Caco-2 (cell line): Measurements from ENCODE around the gene UBXN10. TPM values are rescaled to one million over a fixed set of nuclear protein-coding genes. Genes with fewer than 3 reads are reported as not detected.

Source experiments
- BruUV-seq: library from RNA; stranded (reverse); fragments of 400-500 nt; replicated peaks from 2 replicates; lab custom pipeline; 2021; lab: Mats Ljungman, UMichigan
- CTCF ChIA-PET: fragments of 300-600 bp; sonication (Branson Sonifier 250); formaldehyde crosslinking; loops from one replicate; lab custom pipeline; 2022; ENCODE audit warnings: antibody characterized with exemption; lab: Charles Lee
- POLR2A ChIA-PET: fragments of 300-600 bp; sonication (Branson Sonifier 250); formaldehyde crosslinking; loops from one replicate; lab custom pipeline; 2022; ENCODE audit warnings: antibody characterized with exemption; lab: Charles Lee
- DNase-seq, 2 experiments: peaks; one replicate each; pipeline versions ENCODE4 v3.0.0 to v3.0.0-alpha.2; 2020 to 2022
- H3K27me3 ChIP-seq: replicated peaks from 2 replicates; pipeline ENCODE4 v1.6.0; 2011; ENCODE audit warnings: low read length; ENCODE audit not compliant: control insufficient read depth, insufficient read depth
- H3K36me3 ChIP-seq: 2 replicates; pipeline ENCODE4 v1.5.1; 2011; ENCODE audit warnings: low read length; ENCODE audit not compliant: control insufficient read depth, insufficient read depth
- H3K4me1 ChIP-seq: fragments of 250-450 bp; sonication (Bioruptor Pico); 2 replicates; pipeline ENCODE4 v1.5.1; 2020; ENCODE audit warnings: mild to moderate bottlenecking
- H3K4me3 ChIP-seq: 2 replicates; pipeline ENCODE4 v1.5.1; 2011; ENCODE audit warnings: low read depth, mild to moderate bottlenecking, control low read depth, low read length
- H3K9me3 ChIP-seq: fragments of 250-450 bp; sonication (Bioruptor Pico); 2 replicates; pipeline ENCODE4 v1.5.1; 2020; ENCODE audit warnings: mild to moderate bottlenecking, moderate library complexity
- H3K27ac Mint-ChIP-seq: one replicate; pipeline ENCODE4 v1.8.0; 2022; ENCODE audit warnings: mixed read lengths; ENCODE audit not compliant: unreplicated experiment
- H3K27me3 Mint-ChIP-seq: one replicate; pipeline ENCODE4 v1.8.0; 2022; ENCODE audit warnings: mixed read lengths; ENCODE audit not compliant: insufficient read depth, unreplicated experiment
- H3K36me3 Mint-ChIP-seq: one replicate; pipeline ENCODE4 v1.8.0; 2022; ENCODE audit warnings: mild to moderate bottlenecking, mixed read lengths; ENCODE audit not compliant: insufficient read depth, unreplicated experiment
- H3K4me1 Mint-ChIP-seq: one replicate; pipeline ENCODE4 v1.8.0; 2022; ENCODE audit warnings: low read depth, mixed read lengths; ENCODE audit not compliant: unreplicated experiment
- H3K4me3 Mint-ChIP-seq: one replicate; pipeline ENCODE4 v1.8.0; 2022; ENCODE audit warnings: mild to moderate bottlenecking, moderate library complexity, mixed read lengths; ENCODE audit not compliant: unreplicated experiment
- H3K9me3 Mint-ChIP-seq: one replicate; pipeline ENCODE4 v1.8.0; 2022; ENCODE audit warnings: mixed read lengths; ENCODE audit not compliant: unreplicated experiment
- intact Hi-C: fragments of 100-400 bp; cut with micrococcal nuclease; formaldehyde crosslinking; loops from one replicate; pipeline ENCODE4 v1.10.0; 2022; ENCODE audit not compliant: unreplicated experiment
- total RNA-seq: library from RNA; stranded (reverse); gene quantifications from 2 replicates; pipeline ENCODE4 v1.2.3, GENCODE V29; 2022
- TF ChIP-seq, protein P1 (sequence below), 2 experiments: fragments of 200-600 bp in 1 of 2; IDR thresholded peaks; 1 replicate in 1 of 2; 2 replicates in 1 of 2; pipeline versions ENCODE4 v1.5.1 to v1.8.0; 2011 to 2022; ENCODE audit warnings: antibody characterized with exemption in 1 of 2, control low read depth in 1 of 2, inconsistent platforms in 1 of 2, low read depth in 1 of 2, low read length in 1 of 2, mild to moderate bottlenecking in 1 of 2, moderate library complexity in 1 of 2; ENCODE audit not compliant: insufficient read depth in 1 of 2, severe bottlenecking in 1 of 2, unreplicated experiment in 1 of 2

Gene UBXN10
- total RNA-seq, 1 experiment from 2014 or later: 0.07 TPM

DNA sequence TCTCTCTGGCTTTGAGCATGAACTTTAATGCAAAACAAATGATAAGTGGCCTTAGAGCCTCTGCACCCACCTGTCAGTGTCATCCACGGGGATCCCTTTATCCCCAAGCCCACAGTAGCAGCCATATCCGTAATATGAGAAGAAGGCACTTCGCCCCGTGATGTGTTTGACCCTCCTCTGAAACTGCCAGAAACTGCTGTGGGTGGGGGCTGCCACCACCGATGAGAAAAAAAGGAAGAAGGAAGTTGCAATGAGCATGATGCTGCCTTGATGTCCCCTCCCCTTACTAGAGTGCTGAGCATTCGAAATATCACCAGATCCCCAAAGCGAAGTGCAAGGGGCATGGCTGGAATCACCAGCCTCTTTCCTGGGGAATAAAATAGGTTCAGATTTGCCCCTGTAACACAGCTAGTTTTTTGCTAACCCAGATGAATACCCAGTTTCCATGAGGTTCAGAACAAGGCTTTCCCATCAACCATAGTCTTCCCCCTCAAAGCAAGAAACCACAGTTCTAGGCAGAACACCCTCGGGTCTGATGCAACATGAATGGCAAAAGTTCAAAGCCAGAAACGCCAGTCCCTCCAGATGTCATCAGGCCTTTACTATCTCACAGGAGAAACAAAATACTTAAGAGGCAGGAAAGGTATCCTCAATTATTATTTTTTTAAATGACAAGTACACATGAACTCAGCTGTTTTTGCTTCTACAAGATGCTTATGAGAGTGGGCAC is 10.8 kb upstream of the UBXN10 start:
- Mint-ChIP-seq H3K27me3 (peaks cover 14% of the 10 kb centered on the region), H3K4me1 (no peaks in the 10 kb centered on the region), H3K27ac (no peak overlapping the region), H3K4me3 (no peak overlapping the region), H3K9me3 (peaks cover 8% of the 10 kb centered on the region), H3K36me3 (no peaks in the 10 kb centered on the region)
- Histone ChIP-seq H3K4me1 (no peaks in the 10 kb centered on the region), H3K36me3 (no peaks in the 10 kb centered on the region), H3K9me3 (no peaks in the 10 kb centered on the region), H3K27me3 (no peaks in the 10 kb centered on the region), H3K4me3 (no peak overlapping the region)
- CTCF ChIA-PET: no interaction called here
- TF ChIP-seq, protein P1, sequence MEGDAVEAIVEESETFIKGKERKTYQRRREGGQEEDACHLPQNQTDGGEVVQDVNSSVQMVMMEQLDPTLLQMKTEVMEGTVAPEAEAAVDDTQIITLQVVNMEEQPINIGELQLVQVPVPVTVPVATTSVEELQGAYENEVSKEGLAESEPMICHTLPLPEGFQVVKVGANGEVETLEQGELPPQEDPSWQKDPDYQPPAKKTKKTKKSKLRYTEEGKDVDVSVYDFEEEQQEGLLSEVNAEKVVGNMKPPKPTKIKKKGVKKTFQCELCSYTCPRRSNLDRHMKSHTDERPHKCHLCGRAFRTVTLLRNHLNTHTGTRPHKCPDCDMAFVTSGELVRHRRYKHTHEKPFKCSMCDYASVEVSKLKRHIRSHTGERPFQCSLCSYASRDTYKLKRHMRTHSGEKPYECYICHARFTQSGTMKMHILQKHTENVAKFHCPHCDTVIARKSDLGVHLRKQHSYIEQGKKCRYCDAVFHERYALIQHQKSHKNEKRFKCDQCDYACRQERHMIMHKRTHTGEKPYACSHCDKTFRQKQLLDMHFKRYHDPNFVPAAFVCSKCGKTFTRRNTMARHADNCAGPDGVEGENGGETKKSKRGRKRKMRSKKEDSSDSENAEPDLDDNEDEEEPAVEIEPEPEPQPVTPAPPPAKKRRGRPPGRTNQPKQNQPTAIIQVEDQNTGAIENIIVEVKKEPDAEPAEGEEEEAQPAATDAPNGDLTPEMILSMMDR (IDR thresholded peaks at IDR 0.05; ENCODE audit: insufficient read depth in 1 of 2, low read depth in 1 of 2, low read length in 1 of 2, severe bottlenecking in 1 of 2, unreplicated experiment in 1 of 2): no peak
- DNase-seq: no peak
- BruUV-seq: no TSS peak
- intact Hi-C loops: no loop called here
- POLR2A ChIA-PET: no interaction called here

- intact Hi-C loops: no loop called here
- no TSS peak for BruUV-seq
- Mint-ChIP-seq H3K27ac (no peak overlapping the region), H3K4me3 (no peak overlapping the region), H3K4me1 (no peaks in the 10 kb centered on the region), H3K9me3 (peaks cover 11% of the 10 kb centered on the region), H3K27me3 (peaks cover 14% of the 10 kb centered on the region), H3K36me3 (no peaks in the 10 kb centered on the region)
- Histone ChIP-seq H3K4me3 (no peak overlapping the region), H3K36me3 (no peaks in the 10 kb centered on the region), H3K9me3 (no peaks in the 10 kb centered on the region), H3K4me1 (no peaks in the 10 kb centered on the region), H3K27me3 (no peaks in the 10 kb centered on the region)
- POLR2A ChIA-PET: no interaction called here
- TF ChIP-seq, protein P1 (IDR thresholded peaks at IDR 0.05; ENCODE audit: insufficient read depth in 1 of 2, low read depth in 1 of 2, low read length in 1 of 2, severe bottlenecking in 1 of 2, unreplicated experiment in 1 of 2): no peak
- DNase-seq: no peak
- CTCF ChIA-PET: interaction anchor here (0.6 to 0.7 kb wide), 2 partner anchors 250 to 309 kb away, joined by 3 to 4 read pairs; no protein-coding TSS in a partner anchor
Measured at GRCh38 chr1:20178634-20179370, 7.1 kb upstream of the UBXN10 start.

- Mint-ChIP-seq H3K27me3 (peaks cover 14% of the 10 kb centered on the region), H3K9me3 (peaks cover 11% of the 10 kb centered on the region), H3K4me1 (no peaks in the 10 kb centered on the region), H3K4me3 (no peak overlapping the region), H3K36me3 (no peaks in the 10 kb centered on the region), H3K27ac (no peak overlapping the region)
- Histone ChIP-seq H3K4me3 (no peak overlapping the region), H3K4me1 (no peaks in the 10 kb centered on the region), H3K36me3 (no peaks in the 10 kb centered on the region), H3K9me3 (no peaks in the 10 kb centered on the region), H3K27me3 (no peaks in the 10 kb centered on the region)
- BruUV-seq: no TSS peak
- DNase-seq: no peak
- TF ChIP-seq, protein P1 (IDR thresholded peaks at IDR 0.05; ENCODE audit: insufficient read depth in 1 of 2, low read depth in 1 of 2, low read length in 1 of 2, severe bottlenecking in 1 of 2, unreplicated experiment in 1 of 2): no peak
- CTCF ChIA-PET: interaction anchor here (0.6 to 0.7 kb wide), 2 partner anchors 249 to 309 kb away, joined by 3 to 4 read pairs; no protein-coding TSS in a partner anchor
- POLR2A ChIA-PET: no interaction called here
- intact Hi-C loops: no loop called here
Measured at GRCh38 chr1:20179371-20180128, 6.3 kb upstream of the UBXN10 start.
